ENCODE results near the gene CYFIP2. TPM values are rescaled to one million over a fixed set of nuclear protein-coding genes. Genes with fewer than 3 reads are reported as not detected.
A peak's percentile ranks its signal among the peaks of the same experiment; 100 is the strongest.

CYFIP2 gene
- total RNA-seq, 6 experiments from 2014 or later: 7.1 to 20.0 (median 9.7) TPM

DNA sequence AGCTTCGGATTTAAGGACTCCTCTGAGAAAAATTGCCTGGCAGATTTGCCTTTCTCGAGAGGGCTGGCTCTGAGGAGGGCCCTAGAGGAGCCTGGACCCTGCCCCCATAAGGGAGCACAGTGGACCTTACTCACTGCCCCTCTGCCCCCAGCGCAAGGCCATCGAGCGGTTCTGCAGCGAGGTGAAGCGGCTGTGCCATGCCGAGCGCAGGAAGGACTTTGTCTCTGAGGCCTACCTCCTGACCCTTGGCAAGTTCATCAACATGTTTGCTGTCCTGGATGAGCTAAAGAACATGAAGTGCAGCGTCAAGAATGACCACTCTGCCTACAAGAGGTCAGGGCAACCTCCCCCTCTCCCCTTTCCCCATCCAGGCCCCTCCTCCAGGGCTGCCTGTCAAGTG is 34.6 kb downstream of the CYFIP2 start:
- Mint-ChIP-seq H3K27me3 (ENCODE audit: insufficient read depth) (no peaks in the 10 kb centered on the region; the same call in 1 of the 2 replicates), H3K4me1 (ENCODE audit: low read depth) (no peaks in the 10 kb centered on the region), H3K9me3 (no peaks in the 10 kb centered on the region), H3K27ac (no peak overlapping the region), H3K4me3 (no peak overlapping the region), H3K36me3 (ENCODE audit: low read depth) (no peaks in the 10 kb centered on the region; the same call in 1 of the 2 replicates)
- no peak for DNase-seq
- TF ChIP-seq, protein P1, sequence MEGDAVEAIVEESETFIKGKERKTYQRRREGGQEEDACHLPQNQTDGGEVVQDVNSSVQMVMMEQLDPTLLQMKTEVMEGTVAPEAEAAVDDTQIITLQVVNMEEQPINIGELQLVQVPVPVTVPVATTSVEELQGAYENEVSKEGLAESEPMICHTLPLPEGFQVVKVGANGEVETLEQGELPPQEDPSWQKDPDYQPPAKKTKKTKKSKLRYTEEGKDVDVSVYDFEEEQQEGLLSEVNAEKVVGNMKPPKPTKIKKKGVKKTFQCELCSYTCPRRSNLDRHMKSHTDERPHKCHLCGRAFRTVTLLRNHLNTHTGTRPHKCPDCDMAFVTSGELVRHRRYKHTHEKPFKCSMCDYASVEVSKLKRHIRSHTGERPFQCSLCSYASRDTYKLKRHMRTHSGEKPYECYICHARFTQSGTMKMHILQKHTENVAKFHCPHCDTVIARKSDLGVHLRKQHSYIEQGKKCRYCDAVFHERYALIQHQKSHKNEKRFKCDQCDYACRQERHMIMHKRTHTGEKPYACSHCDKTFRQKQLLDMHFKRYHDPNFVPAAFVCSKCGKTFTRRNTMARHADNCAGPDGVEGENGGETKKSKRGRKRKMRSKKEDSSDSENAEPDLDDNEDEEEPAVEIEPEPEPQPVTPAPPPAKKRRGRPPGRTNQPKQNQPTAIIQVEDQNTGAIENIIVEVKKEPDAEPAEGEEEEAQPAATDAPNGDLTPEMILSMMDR (IDR thresholded peaks at IDR 0.05): no peak

DNA sequence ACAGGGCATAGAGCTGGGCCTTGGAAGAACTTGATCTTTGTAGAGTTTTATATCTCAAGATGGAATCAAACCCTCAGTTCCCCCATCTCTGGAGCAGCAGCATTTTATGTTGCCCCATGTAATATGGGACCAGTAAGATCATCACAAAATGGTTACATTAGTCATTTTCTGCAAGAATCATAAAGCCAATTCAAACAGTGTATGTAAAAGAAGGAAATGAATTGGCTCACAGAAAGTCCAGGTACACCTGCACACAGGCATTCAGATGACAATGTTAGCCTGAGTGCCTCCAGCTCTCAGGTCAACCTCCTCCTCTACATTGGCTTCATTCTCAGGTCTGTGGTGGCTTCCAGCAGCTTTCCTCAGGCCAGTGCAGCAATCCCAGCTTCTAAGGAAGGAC is 35.1 kb downstream of the CYFIP2 start:
- DNase-seq: no peak
- H3K27ac Mint-ChIP-seq: no peak overlapping the region
- no peaks in the 10 kb centered on the region; the same call in 1 of the 2 replicates for H3K36me3 Mint-ChIP-seq (ENCODE audit: low read depth)
- no peak overlapping the region for H3K4me3 Mint-ChIP-seq
- no peaks in the 10 kb centered on the region for H3K9me3 Mint-ChIP-seq
- TF ChIP-seq, protein P1 (IDR thresholded peaks at IDR 0.05): no peak
- no peaks in the 10 kb centered on the region; the same call in 1 of the 2 replicates for H3K27me3 Mint-ChIP-seq (ENCODE audit: insufficient read depth)
- H3K4me1 Mint-ChIP-seq (ENCODE audit: low read depth): no peaks in the 10 kb centered on the region; the same call in 1 of the 2 replicates

DNA sequence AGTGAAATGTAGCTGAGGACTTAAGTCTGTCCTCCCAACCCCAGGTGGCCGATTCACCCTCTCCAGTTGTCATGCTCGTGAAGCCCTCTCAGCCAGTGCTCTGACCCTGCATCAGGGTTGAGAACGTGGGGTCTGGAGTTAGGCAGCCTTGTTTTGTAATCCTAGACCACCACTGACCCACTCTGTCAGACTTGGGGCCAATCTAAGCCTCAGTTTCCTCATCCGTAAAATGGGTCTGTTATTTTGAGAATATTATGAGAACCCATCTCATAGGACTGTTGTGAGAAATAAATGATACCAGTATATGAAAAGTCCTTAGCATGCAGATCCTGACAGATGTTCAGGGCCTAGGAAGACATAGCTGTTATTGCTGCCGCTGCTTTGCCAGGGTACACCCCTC is 37.1 kb downstream of the CYFIP2 start:
- no peak overlapping the region for H3K27ac Mint-ChIP-seq
- TF ChIP-seq, protein P1 (IDR thresholded peaks at IDR 0.05): no peak
- H3K27me3 Mint-ChIP-seq (ENCODE audit: insufficient read depth): peaks cover 4% of the 10 kb centered on the region

DNA sequence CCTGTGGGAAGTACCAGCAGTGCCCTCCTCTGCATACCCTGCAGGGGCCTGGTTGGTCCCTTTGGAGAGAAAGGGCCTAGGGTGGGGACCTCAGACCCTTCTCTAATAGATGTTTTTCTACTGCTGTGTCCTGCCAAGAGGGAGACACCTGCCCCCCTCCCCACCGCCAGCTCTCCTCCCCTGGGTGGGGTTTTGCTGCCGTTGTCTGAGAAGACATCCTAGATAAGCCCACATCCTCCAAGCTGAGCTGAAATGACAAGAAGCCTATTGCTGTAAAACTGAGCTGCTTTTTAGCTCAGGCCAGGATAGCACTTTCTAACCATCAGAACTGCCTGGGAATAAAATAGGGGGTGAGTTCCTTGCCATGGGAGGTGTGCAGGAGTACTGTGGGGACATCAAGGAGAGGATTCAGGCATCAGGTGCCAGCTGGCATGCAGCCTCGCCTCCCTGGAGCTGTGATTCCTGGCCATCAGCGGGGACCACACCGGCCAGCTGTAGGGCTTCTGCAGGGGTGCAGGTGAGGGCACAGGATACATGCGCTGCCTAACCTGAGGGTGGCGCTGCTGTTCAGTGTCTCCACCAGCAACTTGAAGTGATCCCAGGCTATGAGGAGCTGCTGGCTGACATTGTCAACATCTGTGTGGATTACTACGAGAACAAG is 37.9 kb downstream of the CYFIP2 start:
- peaks cover 1% of the 10 kb centered on the region for H3K4me1 Mint-ChIP-seq (ENCODE audit: low read depth)
- H3K27me3 Mint-ChIP-seq (ENCODE audit: insufficient read depth): peaks cover 4% of the 10 kb centered on the region
- H3K4me3 Mint-ChIP-seq: no peak overlapping the region

More for the DNA sequence above, 37.1 kb downstream of the CYFIP2 start:
- Mint-ChIP-seq H3K9me3 (no peaks in the 10 kb centered on the region), H3K36me3 (ENCODE audit: low read depth) (no peaks in the 10 kb centered on the region; the same call in 1 of the 2 replicates), H3K4me1 (ENCODE audit: low read depth) (no peaks in the 10 kb centered on the region; the same call in 1 of the 2 replicates), H3K4me3 (no peak overlapping the region)
- no peak for DNase-seq

DNA sequence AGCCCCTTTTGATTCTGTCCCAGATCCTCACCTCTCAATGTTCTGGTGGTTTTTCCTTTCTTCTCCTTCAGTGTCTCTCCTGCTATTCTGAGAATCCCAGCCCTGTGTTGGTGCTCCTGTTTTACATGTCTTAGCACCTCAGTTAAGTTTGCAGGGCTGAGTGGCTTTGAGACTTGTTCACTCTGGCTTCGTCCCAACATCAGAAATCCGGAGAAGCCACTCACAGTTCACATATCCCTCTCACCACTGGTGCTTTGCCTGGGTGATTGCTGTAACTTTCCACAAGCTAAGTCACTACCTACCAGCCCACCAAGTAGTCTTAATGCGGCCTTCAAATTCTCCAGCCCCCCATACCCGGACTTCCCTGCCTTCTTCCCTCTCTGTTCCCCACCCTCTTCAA is 40.2 kb downstream of the CYFIP2 start:
- peaks cover 4% of the 10 kb centered on the region for H3K27me3 Mint-ChIP-seq (ENCODE audit: insufficient read depth)
- H3K9me3 Mint-ChIP-seq: no peaks in the 10 kb centered on the region

More for the DNA sequence above, 37.9 kb downstream of the CYFIP2 start:
- no peaks in the 10 kb centered on the region; the same call in 1 of the 2 replicates for H3K36me3 Mint-ChIP-seq (ENCODE audit: low read depth)
- H3K27ac Mint-ChIP-seq: no peak overlapping the region
- TF ChIP-seq, protein P1 (IDR thresholded peaks at IDR 0.05): peak; percentile 60
- H3K9me3 Mint-ChIP-seq: no peaks in the 10 kb centered on the region
- DNase-seq: no peak

More for the DNA sequence above, 40.2 kb downstream of the CYFIP2 start:
- Mint-ChIP-seq H3K4me1 (ENCODE audit: low read depth) (peaks cover 6% of the 10 kb centered on the region), H3K36me3 (ENCODE audit: low read depth) (no peaks in the 10 kb centered on the region), H3K27ac (no peak overlapping the region), H3K4me3 (no peak overlapping the region)
- DNase-seq: no peak
- TF ChIP-seq, protein P1 (IDR thresholded peaks at IDR 0.05): no peak

Measured in HFFc6 (cell line).